GM19397 (cell line): ENCODE data around the gene CNTN4.

ENCODE experiments used
- ATAC-seq: cut with Tn5 transposase; IDR thresholded peaks from one replicate; pipeline ENCODE4 v1.9.1; 2021; ENCODE audit warnings: mild to moderate bottlenecking, moderate library complexity; ENCODE audit not compliant: unreplicated experiment

Gene CNTN4

GRCh38 chr3:2250783-2251182 is 152.1 kb downstream of the CNTN4 start:
- ATAC-seq = no peak

GRCh38 chr3:2261747-2262146 is 163.1 kb downstream of the CNTN4 start:
- ATAC-seq = no peak

- no peak for ATAC-seq
Observed at GRCh38 chr3:2262204-2262603, 163.5 kb downstream of the CNTN4 start.

DNA sequence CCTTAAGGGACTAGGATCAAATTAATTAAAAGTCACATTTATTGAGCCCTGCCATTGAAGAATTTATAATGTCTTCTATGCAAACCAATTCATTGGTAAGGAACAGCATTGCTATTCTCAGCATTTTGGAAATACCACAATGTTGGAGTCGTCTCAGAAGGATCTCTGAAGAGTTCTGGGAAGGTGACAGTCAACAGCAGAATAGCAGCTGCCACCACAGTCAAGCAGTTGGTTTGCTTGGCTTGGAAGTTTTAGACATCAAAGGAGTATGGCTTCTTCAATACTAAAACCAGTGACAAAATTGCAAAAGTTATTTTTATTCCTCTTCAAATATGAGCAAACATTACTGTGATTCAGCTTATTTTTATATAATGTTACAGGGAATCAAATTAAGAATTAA is 167.9 kb downstream of the CNTN4 start:
- no peak for ATAC-seq

DNA sequence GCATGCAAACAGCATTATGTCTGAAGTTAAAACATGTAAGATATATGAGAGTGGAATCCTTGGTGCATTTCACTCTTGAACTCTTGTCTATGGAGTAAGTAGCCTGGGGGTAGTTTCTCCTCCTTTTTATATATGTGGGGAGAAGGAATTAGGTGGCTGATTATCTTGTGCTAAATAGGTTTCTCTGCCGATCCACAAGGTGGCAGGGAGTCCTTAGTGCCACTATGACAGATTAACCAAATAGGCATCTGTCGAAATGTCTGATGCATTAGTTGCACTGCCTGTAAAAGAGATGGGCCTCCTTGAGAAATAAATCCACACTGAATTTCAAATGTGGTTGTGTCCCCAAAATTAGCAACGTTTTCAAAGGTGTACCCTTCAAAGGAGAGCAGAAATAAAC is 170.1 kb downstream of the CNTN4 start:
- ATAC-seq = no peak

DNA sequence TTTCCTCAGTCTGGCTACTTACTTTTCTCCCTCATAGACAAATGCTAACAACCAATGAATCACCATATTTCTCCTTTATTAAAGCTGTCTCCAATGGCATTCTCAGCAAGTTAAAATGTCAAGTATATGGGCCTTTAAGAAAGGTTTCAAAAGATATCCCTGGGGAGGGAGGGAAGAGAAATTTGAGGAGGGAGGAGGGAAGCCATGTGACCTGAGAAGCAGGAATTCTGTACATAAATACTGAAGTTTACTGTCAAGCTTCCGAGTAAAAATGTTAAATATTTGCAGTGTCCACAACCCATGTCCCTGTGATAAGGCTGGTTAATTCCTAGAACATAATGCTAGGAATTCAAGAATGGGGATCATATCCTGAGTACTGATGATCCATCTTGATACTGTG is 175.9 kb downstream of the CNTN4 start:
- ATAC-seq = no peak

- no peak for ATAC-seq
Observed at GRCh38 chr3:2283818-2284217, 185.2 kb downstream of the CNTN4 start.

GRCh38 chr3:2300938-2301337 is 202.3 kb downstream of the CNTN4 start:
- ATAC-seq = no peak

DNA sequence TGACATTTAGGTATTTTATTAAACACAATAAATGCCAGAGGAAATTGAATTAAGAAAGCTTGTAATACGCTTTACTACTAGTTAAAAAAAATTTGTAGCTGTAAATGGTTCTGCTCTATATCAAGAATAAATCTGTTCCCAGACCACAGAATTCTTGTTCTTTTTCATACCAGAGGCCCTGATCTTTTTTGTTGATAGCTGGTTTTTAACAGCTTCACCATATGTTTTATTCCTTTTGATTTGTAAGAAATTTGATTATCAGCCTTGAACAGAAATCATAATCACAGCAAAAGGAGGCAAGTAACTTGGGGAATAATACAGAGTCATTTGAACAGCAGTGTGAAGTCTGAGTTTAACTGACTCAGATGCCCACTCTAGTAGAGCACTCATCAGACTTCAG is 202.7 kb downstream of the CNTN4 start:
- no peak for ATAC-seq

DNA sequence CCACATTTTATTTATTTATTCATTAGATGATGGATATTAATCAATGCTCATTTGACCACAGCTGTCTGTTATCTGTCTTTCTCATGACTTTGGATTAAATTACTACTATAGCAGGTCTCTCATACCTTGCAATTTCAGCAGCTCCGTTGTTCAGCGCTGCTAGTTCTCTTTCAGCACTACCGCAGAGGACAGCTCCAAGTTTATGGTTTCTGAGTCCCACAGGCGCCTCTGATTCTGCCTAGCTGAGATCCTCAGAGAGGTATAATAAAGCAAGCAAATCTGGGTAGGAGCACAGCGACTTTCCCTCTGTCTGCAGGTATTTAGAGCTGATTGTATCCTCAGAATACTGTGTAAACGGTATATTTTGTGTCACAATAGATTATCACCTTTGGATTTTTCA is 204.9 kb downstream of the CNTN4 start:
- no peak for ATAC-seq

GRCh38 chr3:2311022-2311421 is 212.4 kb downstream of the CNTN4 start:
- no peak for ATAC-seq

GRCh38 chr3:2317521-2317920 is 218.9 kb downstream of the CNTN4 start:
- ATAC-seq = no peak

GRCh38 chr3:2334921-2335320 is 236.3 kb downstream of the CNTN4 start:
- ATAC-seq = no peak

DNA sequence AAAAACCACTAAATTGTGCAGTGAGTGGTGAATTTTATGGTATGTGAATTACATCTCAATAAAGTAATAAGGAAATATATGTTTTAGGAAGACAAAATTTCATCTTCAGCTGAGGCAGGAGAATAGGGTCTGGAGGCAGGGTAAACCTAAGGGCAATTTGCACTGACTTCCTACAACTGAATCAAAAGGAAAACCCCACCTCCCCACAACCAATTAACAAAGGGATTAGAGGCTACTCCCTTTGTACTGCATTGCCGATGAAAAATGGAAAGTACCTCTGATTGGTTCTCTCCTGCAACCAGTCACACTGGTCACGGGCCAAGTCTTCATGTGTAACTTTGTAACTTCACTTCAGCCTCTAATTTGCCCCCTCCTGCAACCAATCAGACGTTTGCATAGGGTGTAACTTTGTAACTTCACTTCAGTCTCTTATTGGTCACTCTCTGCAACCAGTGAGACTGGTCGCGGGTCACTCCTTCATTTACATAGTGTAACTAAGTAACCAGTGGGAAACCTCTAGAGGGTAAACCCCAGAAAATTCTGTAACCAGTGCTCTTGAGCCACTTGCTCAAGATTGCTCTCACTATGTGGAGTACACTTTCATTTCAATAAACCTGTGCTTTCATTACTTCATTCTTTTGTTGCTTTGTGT is 244.5 kb downstream of the CNTN4 start:
- ATAC-seq = no peak

DNA sequence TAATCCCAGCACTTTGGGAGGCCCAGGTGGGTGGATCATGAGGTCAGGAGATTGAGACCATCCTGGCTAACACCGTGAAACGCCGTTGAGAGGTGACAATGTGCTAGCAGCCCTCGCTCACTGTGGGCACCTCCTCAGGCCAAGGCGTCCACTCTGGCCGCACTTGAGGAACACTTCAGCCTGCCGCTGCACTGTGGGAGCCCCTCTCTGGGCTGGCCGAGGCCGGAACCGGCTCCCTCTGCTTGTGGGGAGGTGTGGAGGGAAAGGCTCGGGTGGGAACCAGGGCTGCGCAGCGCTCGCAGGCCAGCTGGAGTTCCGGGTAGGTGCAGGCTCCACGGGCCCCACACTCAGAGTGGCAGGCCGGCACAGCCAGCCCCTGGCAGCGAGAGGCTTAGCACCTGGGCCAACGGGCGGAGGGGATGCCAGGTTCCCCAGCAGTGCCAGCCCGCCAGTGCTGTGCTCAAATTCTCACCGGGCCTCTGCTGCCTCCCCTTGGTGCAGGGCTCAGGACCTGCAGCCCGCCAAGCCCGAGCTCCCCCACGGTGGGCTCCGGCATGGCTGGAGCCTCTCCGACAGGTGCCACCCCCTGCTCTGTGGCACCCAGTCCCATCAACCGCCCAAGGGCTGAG is 253.6 kb downstream of the CNTN4 start:
- ATAC-seq = no peak

GRCh38 chr3:2354702-2355101 is 256.0 kb downstream of the CNTN4 start:
- ATAC-seq = no peak

DNA sequence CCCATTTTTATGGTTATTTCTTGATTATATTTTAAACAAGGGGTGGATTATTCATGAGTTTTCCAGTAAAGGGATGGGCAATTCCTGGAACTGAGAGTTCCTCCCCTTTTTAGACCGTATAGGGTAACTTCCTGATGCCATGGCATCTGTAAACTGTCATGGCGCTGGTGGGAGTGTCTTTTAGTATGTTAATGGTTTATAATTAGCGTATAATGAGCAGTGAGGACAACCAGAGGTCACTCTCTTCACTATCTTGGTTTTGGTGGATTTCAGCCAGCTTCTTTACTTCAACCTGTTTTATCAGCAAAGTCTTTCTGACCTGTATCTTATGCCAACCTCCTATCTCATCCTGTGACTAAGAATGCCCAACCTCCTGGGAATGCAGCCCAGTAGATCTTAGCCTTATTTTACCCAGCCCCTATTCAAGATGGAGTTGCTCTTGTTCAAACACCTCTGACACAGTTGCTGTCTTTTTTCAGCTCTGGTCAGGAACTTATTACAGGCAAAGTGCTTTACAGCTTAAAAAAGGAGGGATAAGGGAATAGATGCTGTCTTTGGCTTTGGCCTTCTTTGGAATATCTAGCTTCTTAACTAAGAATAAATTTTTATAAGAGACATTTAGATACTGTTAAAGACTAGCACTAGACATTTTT is 257.8 kb downstream of the CNTN4 start:
- no peak for ATAC-seq

DNA sequence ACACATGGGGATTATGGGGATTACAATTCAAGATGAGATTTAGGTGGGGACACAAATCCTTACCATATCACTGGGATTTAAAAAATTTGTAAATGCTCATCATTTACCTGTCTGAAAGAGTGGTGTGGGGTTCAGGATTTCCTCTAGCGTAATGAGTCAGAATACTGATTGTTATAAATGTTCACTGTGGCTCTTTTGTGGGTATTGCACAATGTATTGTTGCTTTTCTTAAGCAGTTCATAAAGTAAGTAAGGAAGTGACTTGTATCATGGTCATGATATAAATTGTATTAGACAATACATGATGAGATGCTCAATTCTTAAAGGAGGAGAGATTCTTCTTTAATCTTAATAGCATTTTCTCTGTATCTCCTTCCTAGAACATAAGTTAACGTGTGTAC is 262.1 kb downstream of the CNTN4 start:
- no peak for ATAC-seq

DNA sequence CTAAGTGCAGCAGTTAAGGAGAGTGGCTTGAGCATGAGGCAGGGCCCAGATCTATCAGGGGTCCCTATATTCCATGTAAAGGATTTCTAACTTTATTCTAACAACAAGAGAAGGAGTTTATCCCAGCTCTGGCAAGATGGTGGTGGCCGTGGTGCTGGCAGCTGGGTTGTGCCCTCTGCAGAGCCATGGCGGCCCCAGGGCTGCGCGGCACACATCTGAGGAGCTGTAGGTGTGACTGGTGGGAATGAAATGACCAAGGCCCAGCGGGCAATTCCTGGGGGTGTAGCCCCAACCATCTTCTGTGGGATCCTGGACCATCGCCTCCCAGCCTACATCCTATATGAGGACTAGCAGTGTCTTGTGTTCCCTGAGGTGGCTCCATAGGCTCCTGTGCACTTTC is 263.5 kb downstream of the CNTN4 start:
- ATAC-seq = no peak

GRCh38 chr3:2363854-2364253 is 265.2 kb downstream of the CNTN4 start:
- ATAC-seq = no peak

DNA sequence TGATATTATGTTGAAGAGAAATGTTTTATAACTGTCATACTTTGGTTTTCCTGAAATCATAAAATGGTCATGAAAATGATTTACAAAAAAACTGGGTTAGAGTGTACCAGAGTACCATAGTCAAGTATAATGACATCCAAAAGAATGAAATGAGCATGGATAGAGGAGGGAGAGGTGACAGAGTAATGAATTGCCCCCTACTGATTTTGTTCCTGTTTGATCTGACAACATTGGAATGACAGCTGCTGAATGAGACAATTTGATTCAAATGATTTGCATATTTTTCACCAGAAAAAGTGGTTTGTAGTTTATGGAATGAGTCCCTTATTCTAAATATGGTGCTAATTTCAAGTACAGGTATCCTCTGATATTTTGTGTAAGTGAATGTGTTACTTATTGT is 271.7 kb downstream of the CNTN4 start:
- no peak for ATAC-seq

DNA sequence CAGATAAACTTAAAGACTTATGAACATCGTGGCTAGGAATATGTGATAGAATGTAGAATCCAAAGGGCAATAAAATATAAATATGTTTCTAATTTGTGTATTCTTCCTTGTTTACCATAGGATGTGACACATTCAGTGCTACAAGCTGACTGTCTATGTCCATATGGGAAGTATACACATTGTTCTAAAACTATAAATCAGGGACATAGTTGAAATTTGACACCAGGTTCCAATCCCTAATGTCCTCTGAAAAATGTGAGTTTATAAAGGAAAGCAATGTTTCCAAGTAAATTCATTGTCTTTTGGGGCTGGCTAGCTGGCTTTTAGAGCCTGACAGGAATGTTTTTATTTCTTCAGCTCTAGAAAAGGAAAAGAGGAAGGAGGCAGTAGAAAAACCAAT is 273.6 kb downstream of the CNTN4 start:
- no peak for ATAC-seq

DNA sequence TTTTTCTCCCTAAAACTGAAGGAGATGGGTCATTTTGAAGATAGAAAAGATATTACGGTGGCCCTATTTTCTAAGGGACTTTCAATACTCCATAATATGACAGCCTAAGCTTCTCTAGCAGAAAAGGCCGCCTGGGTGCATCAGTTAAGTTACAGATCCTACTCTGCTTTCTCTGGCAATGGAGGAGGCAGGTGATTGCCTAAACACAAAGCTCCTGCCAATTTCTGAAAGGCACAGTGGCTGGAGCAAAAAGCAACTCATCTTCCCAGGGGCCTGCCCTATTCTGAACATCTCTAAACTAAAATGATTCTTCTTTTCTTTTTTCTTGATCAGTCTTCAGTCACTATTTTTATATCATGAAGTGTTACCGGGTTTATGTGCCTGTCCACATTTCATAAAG is 276.7 kb downstream of the CNTN4 start:
- ATAC-seq = no peak
